IPS-18a (cell line): Measurements from ENCODE around the gene SRP14.
"Not testable (repeated sequence)": the region's sequence is repeated elsewhere in the genome, so short reads cannot be mapped to it uniquely, and the experiment has no call there.

ENCODE experiments used
- H3K27ac ChIP-seq: one replicate; pipeline ENCODE4 v1.5.1; 2013; ENCODE audit warnings: low read length
- H3K27me3 ChIP-seq: one replicate; pipeline ENCODE4 v1.6.1; 2013; ENCODE audit warnings: mild to moderate bottlenecking, low read length; ENCODE audit not compliant: control insufficient read depth, insufficient read depth
- H3K36me3 ChIP-seq: one replicate; pipeline ENCODE4 v1.6.1; 2013; ENCODE audit warnings: low read depth, low read length; ENCODE audit not compliant: control insufficient read depth
- H3K4me1 ChIP-seq: one replicate; pipeline ENCODE4 v1.6.1; 2013; ENCODE audit warnings: low read depth, low read length; ENCODE audit not compliant: control insufficient read depth
- H3K4me3 ChIP-seq: one replicate; pipeline ENCODE4 v1.5.1; 2013; ENCODE audit warnings: low read length
- H3K9ac ChIP-seq: one replicate; pipeline ENCODE4 v1.6.1; 2013; ENCODE audit warnings: mild to moderate bottlenecking, low read length, moderate library complexity
- H3K9me3 ChIP-seq: one replicate; pipeline ENCODE4 v1.6.1; 2013; ENCODE audit warnings: low read depth, low read length; ENCODE audit not compliant: control insufficient read depth

SRP14 gene

GRCh38 chr15:40075298-40076044 is 36.5 kb upstream of the SRP14 start:
- Histone ChIP-seq H3K4me3 (no peak overlapping the region), H3K9me3 (no peaks in the 10 kb centered on the region), H3K27me3 (peaks cover 5% of the 10 kb centered on the region), H3K4me1 (peaks cover 6% of the 10 kb centered on the region), H3K27ac (no peak overlapping the region), H3K9ac (no peak overlapping the region), H3K36me3 (no peaks in the 10 kb centered on the region)

GRCh38 chr15:40074656-40075055 is 35.7 kb upstream of the SRP14 start:
- H3K4me1 ChIP-seq: peaks cover 11% of the 10 kb centered on the region
- not testable (repeated sequence) for H3K4me3 ChIP-seq, H3K27me3 ChIP-seq, H3K9ac ChIP-seq, H3K36me3 ChIP-seq, H3K27ac ChIP-seq, H3K9me3 ChIP-seq

GRCh38 chr15:40073716-40074490 is 34.9 kb upstream of the SRP14 start:
- peaks cover 12% of the 10 kb centered on the region for H3K4me1 ChIP-seq
- H3K36me3 ChIP-seq, H3K9ac ChIP-seq, H3K9me3 ChIP-seq, H3K4me3 ChIP-seq, H3K27me3 ChIP-seq, H3K27ac ChIP-seq: not testable (repeated sequence)

DNA sequence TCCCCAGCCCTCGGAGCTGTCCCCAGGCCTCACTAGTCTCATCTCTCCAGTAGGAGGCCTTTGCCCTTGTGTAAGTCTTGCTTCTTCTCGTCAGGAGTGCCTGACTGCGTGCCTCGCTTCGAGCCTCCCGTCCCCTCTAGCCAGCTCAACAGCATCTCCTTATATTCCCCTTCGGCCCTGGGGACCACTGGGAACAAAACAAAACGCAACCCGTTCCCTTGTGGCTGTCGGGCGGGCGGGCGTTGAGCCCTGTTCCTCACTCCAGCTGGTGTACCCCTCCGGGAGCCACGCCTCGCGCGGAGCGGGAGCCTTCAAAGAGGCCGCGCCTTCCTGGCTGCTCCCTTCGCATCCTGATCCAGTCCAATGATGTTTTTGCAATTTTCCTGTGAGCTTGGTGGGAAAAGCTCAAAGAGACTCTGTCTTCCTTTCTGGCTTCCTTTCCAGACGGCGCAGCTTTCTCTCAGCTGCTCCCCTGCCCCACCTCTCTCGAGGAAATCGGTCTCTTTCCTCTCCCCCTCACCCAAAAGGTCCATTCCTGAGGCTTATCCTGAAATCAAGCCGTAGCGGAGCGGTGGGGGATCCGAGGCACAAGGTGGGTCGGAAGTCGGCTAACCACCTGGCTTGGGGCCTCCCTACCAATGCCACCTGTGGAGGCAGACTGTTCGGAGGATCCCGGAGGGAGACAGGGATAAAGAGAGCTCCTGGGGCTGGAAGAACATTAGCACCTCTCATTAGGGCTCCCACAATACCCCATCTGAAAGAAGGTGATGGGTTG is 33.4 kb upstream of the SRP14 start:
- Histone ChIP-seq H3K4me1 (peaks cover 16% of the 10 kb centered on the region), H3K9me3 (no peaks in the 10 kb centered on the region), H3K27me3 (no peaks in the 10 kb centered on the region), H3K4me3 (no peak overlapping the region), H3K9ac (no peak overlapping the region), H3K36me3 (no peaks in the 10 kb centered on the region), H3K27ac (no peak overlapping the region)

GRCh38 chr15:40070608-40071218 is 31.7 kb upstream of the SRP14 start:
- Histone ChIP-seq H3K36me3 (no peaks in the 10 kb centered on the region), H3K9me3 (no peaks in the 10 kb centered on the region), H3K4me1 (peaks cover 19% of the 10 kb centered on the region), H3K27ac (no peak overlapping the region), H3K9ac (no peak overlapping the region), H3K4me3 (no peak overlapping the region), H3K27me3 (no peaks in the 10 kb centered on the region)

DNA sequence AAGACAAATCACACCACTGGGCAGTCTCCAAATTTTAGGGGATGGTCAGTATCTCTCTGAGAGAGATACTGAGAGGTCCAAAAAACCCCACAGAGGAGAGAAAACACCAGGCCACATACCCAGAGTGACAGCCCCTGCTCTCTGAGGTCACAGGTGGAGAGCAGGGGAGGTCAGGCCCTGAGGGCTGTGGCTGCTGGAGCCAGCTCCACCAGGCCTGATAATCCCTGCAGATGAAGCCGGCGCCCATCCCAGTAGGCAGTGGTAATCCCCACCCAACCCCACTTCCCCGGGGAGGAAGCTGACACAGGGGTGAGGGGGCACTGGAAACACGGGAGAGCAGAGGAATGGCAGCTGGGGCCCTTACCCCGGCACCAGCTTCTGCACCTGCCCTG is 31.2 kb upstream of the SRP14 start:
- no peak overlapping the region for H3K4me3 ChIP-seq
- H3K9ac ChIP-seq: no peak overlapping the region
- H3K9me3 ChIP-seq: no peaks in the 10 kb centered on the region
- H3K4me1 ChIP-seq: peaks cover 13% of the 10 kb centered on the region
- H3K27ac ChIP-seq: no peak overlapping the region
- no peaks in the 10 kb centered on the region for H3K27me3 ChIP-seq
- H3K36me3 ChIP-seq: no peaks in the 10 kb centered on the region

DNA sequence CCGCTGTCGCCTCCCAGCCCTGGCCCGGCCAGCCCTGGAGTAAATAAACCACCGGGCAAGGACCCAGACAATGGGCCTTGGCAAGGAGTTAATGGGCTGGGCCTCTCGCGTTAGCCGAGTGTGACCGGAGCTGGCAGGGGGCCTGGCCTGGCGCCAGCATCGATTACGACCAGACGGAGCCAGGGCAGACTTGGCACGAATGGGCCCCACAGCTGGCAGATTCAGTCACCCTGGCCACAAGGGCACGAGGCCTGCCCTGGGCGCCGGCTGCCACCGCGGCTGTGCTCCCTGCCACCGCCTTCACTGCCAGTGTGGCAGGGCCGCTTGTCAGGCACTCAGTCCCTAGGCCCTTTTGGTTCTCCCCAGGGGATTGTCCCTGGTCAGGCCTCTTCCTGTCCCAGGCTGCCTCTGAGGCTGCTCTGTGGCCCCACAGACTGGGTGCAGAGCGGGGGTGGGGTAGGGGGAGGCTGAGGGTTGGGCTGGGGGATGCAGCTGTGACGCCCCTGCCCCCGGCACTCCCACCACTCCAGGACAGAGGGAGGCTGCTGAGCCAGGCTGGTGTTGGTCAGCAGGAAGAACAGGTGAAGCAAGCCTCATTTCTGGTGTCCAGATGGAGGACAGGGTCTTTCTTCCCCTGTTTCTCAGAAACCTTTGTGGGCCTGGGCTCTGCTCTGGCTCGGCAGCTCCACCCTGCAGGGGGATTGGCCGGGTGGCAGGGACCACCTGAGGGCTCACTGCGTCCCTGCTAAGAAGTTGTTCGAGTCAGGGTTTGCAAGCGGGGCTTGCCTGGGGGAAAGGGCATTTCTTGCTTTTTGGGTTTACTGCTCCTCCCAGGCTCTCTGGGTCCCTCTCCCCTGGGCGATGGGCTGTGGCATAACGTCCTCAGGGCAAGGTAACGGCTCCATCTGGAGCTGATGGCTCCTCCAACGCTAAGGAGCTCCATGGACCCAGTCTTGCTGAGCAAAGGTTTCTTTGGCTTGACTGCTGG is 30.5 kb upstream of the SRP14 start:
- no peak overlapping the region for H3K4me3 ChIP-seq
- H3K9ac ChIP-seq: no peak overlapping the region
- H3K36me3 ChIP-seq: no peaks in the 10 kb centered on the region
- no peaks in the 10 kb centered on the region for H3K9me3 ChIP-seq
- H3K4me1 ChIP-seq: peaks cover 13% of the 10 kb centered on the region
- H3K27ac ChIP-seq: no peak overlapping the region
- no peaks in the 10 kb centered on the region for H3K27me3 ChIP-seq

GRCh38 chr15:40067921-40068624 is 29.1 kb upstream of the SRP14 start:
- Histone ChIP-seq H3K9ac (no peak overlapping the region), H3K27ac (no peak overlapping the region), H3K4me3 (no peak overlapping the region), H3K27me3 (no peaks in the 10 kb centered on the region), H3K36me3 (no peaks in the 10 kb centered on the region), H3K4me1 (peaks cover 16% of the 10 kb centered on the region), H3K9me3 (no peaks in the 10 kb centered on the region)

DNA sequence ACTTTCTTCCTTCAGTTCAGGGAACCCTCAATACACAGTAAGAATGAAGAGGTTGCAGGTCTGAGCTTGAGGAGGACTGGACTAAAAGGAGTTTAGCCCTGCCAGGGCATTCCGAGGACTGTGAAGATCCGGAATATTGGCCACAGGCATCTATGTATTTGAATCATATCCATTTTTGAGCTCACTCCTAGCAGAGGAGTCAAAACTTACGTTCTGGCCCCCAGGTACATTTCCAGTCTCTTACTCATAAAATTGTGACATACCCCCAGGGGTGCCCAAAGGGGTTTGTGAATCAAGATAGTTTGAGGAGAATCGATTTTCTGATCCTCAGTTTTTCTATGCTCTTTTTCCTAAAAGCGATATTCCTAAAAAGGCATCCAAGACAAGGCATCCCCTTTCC is 27.6 kb upstream of the SRP14 start:
- no peaks in the 10 kb centered on the region for H3K27me3 ChIP-seq
- H3K4me3 ChIP-seq: no peak overlapping the region
- H3K4me1 ChIP-seq: peaks cover 18% of the 10 kb centered on the region
- no peaks in the 10 kb centered on the region for H3K9me3 ChIP-seq
- H3K36me3 ChIP-seq: no peaks in the 10 kb centered on the region
- no peak overlapping the region for H3K9ac ChIP-seq
- H3K27ac ChIP-seq: no peak overlapping the region

DNA sequence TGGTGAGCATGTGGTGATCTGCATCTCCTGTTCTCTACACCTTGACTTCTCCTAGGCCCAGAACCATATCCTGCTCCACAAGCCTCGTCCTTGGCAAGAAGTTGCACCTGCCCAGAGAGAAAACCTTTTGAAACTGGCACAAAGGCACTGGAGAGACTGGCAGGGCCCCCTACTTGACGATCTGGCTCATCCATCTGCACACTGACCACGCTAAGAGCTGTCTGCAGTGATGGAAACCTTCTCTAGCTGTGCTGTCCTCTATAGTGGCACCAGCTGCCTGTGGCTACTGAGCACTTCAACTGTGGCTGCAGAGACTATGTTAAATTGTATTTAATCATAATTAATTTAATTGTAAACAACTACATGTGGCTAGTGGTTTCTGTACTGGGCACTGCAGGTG is 26.2 kb upstream of the SRP14 start:
- no peak overlapping the region for H3K27ac ChIP-seq

More for the DNA sequence above, 26.2 kb upstream of the SRP14 start:
- H3K27me3 ChIP-seq: no peaks in the 10 kb centered on the region
- H3K9me3 ChIP-seq: no peaks in the 10 kb centered on the region
- no peaks in the 10 kb centered on the region for H3K36me3 ChIP-seq
- no peak overlapping the region for H3K9ac ChIP-seq
- peaks cover 18% of the 10 kb centered on the region for H3K4me1 ChIP-seq
- no peak overlapping the region for H3K4me3 ChIP-seq
